HS-27A (cell line): ENCODE results near the gene KDM7A.
"Not testable (repeated sequence)": the region's sequence is repeated elsewhere in the genome, so short reads cannot be mapped to it uniquely, and the experiment has no call there.

Experiments used
- DNase-seq: peaks from one replicate; pipeline ENCODE4 v3.0.0-alpha.2; 2012; ENCODE audit warnings: low read depth, missing footprints

KDM7A gene

GRCh38 chr7:140176811-140177702 lies at the start of gene KDM7A:
TSS of gene KDM7A (minus strand) at chr7:140176983. CDS start at chr7:140176937, 46 bp downstream.
- DNase-seq = no peak

GRCh38 chr7:140225562-140226249 lies 48.9 kb upstream of the KDM7A start:
- DNase-seq = no peak

GRCh38 chr7:140223515-140224221 lies 46.9 kb upstream of the KDM7A start:
- no peak for DNase-seq

GRCh38 chr7:140222814-140223213 lies 46.0 kb upstream of the KDM7A start:
- DNase-seq = no peak

- no peak for DNase-seq
Measured at GRCh38 chr7:140219672-140220524, 43.1 kb upstream of the KDM7A start.

- DNase-seq = no peak
Measured at GRCh38 chr7:140218656-140219055, 41.9 kb upstream of the KDM7A start.

- DNase-seq = no peak
Measured at GRCh38 chr7:140217750-140218501, 41.1 kb upstream of the KDM7A start.

GRCh38 chr7:140215281-140215680 lies 38.5 kb upstream of the KDM7A start:
- no peak for DNase-seq

- DNase-seq = no peak
Measured at GRCh38 chr7:140214075-140214684, 37.4 kb upstream of the KDM7A start.

- DNase-seq = no peak
Measured at GRCh38 chr7:140213684-140214074, 36.9 kb upstream of the KDM7A start.

GRCh38 chr7:140212100-140212881 lies 35.5 kb upstream of the KDM7A start:
- no peak for DNase-seq

GRCh38 chr7:140211698-140212097 lies 34.9 kb upstream of the KDM7A start:
- DNase-seq = no peak

- no peak for DNase-seq
Measured at GRCh38 chr7:140209866-140210609, 33.3 kb upstream of the KDM7A start.

GRCh38 chr7:140206616-140207389 lies 30.0 kb upstream of the KDM7A start:
- DNase-seq = no peak

GRCh38 chr7:140205600-140205999 lies 28.8 kb upstream of the KDM7A start:
- DNase-seq = no peak

GRCh38 chr7:140203556-140203955 lies 26.8 kb upstream of the KDM7A start:
- DNase-seq = no peak

GRCh38 chr7:140202942-140203341 lies 26.2 kb upstream of the KDM7A start:
- not testable (repeated sequence) for DNase-seq

- no peak for DNase-seq
Measured at GRCh38 chr7:140201393-140201792, 24.6 kb upstream of the KDM7A start.
